K562 (cell line): ENCODE data around the gene ELK4. TPM values are rescaled to one million over a fixed set of nuclear protein-coding genes. Genes with fewer than 3 reads are reported as not detected.

ENCODE experiments used
- ARHGAP35 ChIP-seq: fragments of 450-650 bp; IDR thresholded peaks from 2 replicates; pipeline ENCODE4 v1.6.1; 2018; ENCODE audit not compliant: partially characterized antibody
- BCOR ChIP-seq: fragments of 450-650 bp; IDR thresholded peaks from 2 replicates; pipeline ENCODE4 v1.6.1; 2016
- FOS ChIP-seq: IDR thresholded peaks from 3 replicates; pipeline ENCODE4 v1.6.1; 2011; ENCODE audit not compliant: insufficient read length; ENCODE audit errors: extremely low read depth
- KDM2B ChIP-seq: fragments of 250-450 bp; sonication (Bioruptor Pico); IDR thresholded peaks from 2 replicates; pipeline ENCODE4 v1.8.0; 2021; ENCODE audit warnings: mild to moderate bottlenecking, moderate library complexity
- KDM5B ChIP-seq: fragments of 200-600 bp; sonication (generic); IDR thresholded peaks from 2 replicates; pipeline ENCODE4 v1.6.1; 2012; ENCODE audit warnings: low read depth, mild to moderate bottlenecking, moderate library complexity, low read length, control low read depth, inconsistent platforms; ENCODE audit not compliant: insufficient replicate concordance
- KLF6 ChIP-seq: fragments of 250-450 bp; sonication (Bioruptor Pico); IDR thresholded peaks from 2 replicates; pipeline ENCODE4 v1.4.0; 2020; ENCODE audit warnings: mild to moderate bottlenecking, moderate library complexity, borderline replicate concordance
- MCM7 ChIP-seq, 2 experiments: fragments of 450-650 bp; IDR thresholded peaks; 2 replicates each; pipeline ENCODE4 v1.6.1; 2016 to 2018
- NBN ChIP-seq: fragments of 450-650 bp; IDR thresholded peaks from 2 replicates; pipeline ENCODE4 v1.6.1; 2016; ENCODE audit warnings: low read depth, mild to moderate bottlenecking
- NCOA1 ChIP-seq: fragments of 450-650 bp; IDR thresholded peaks from 2 replicates; pipeline ENCODE4 v1.6.1; 2016; ENCODE audit warnings: low read depth
- NUFIP1 ChIP-seq: fragments of 450-650 bp; IDR thresholded peaks from 2 replicates; pipeline ENCODE4 v1.6.1; 2018; ENCODE audit not compliant: partially characterized antibody
- RBM25 ChIP-seq: fragments of 200-400 bp; formaldehyde crosslinking; IDR thresholded peaks from 2 replicates; pipeline ENCODE4 v1.6.1; 2018; ENCODE audit warnings: low read length, low read depth, moderate library complexity; ENCODE audit not compliant: severe bottlenecking
- SAFB ChIP-seq: fragments of 200-400 bp; formaldehyde crosslinking; IDR thresholded peaks from 2 replicates; pipeline ENCODE4 v1.6.1; 2017; ENCODE audit warnings: low read depth, low read length, borderline replicate concordance
- SIX5 ChIP-seq, 2 experiments: IDR thresholded peaks; 2 replicates each; pipeline ENCODE4 v1.6.1; 2011; ENCODE audit warnings: low read length in 2 of 2, borderline replicate concordance in 1 of 2, low read depth in 1 of 2, mild to moderate bottlenecking in 1 of 2, moderate library complexity in 1 of 2; ENCODE audit not compliant: insufficient read depth in 1 of 2
- SMAD2 ChIP-seq: fragments of 150-350 bp; IDR thresholded peaks from 2 replicates; pipeline ENCODE4 v1.6.1; 2014; ENCODE audit warnings: low read depth, mild to moderate bottlenecking, low read length
- STAG1 ChIP-seq: sonication (generic); formaldehyde crosslinking; IDR thresholded peaks from 2 replicates; pipeline ENCODE4 v1.5.0; 2020; ENCODE audit warnings: missing genetic modification reagents, borderline replicate concordance
- ZKSCAN1 ChIP-seq: fragments of 150-350 bp; IDR thresholded peaks from 2 replicates; pipeline ENCODE4 v1.6.1; 2016; ENCODE audit warnings: low read depth, low read length
- ZNF146 ChIP-seq: IDR thresholded peaks from one replicate; pipeline ENCODE4 v1.6.1; 2018; ENCODE audit warnings: missing compliant biosample characterization; ENCODE audit not compliant: unreplicated experiment
- ZNF311 ChIP-seq: fragments of 250-450 bp; sonication (Bioruptor Pico); IDR thresholded peaks from 2 replicates; pipeline ENCODE4 v1.4.0; 2020; ENCODE audit warnings: mild to moderate bottlenecking, moderate library complexity
- polyA plus RNA-seq, 8 experiments: library from polyadenylated mRNA; depleted of rRNA in 4 of 8; stranded (reverse) in 5 of 8; unstranded in 3 of 8; fragments of >200 nt; fragmentation: Nextera tagmentation in 2 of 8; fragmentation: Illumina TruSeq in 1 of 8; extraction: Ambion mirVana in 2 of 8; extraction: Trizol in 1 of 8; gene quantifications; 2 replicates each; pipeline versions ENCODE4 v1.2.1 to v1.2.3, GENCODE V29; 2011 to 2014; ENCODE audit warnings: inconsistent platforms in 1 of 8, missing spikeins in 1 of 8
- total RNA-seq, 7 experiments: library from RNA; depleted of rRNA in 6 of 7; stranded (reverse); fragments of >200 nt in 6 of 7; fragmentation: Illumina TruSeq in 2 of 7; extraction: Trizol in 2 of 7; gene quantifications; 2 replicates each; pipeline versions ENCODE4 v1.2.1 to v1.2.3, GENCODE V29; 2011 to 2021; ENCODE audit warnings: low replicate concordance in 1 of 7
- TF ChIP-seq, protein P1 (sequence below): fragments of 250-450 bp; sonication (Bioruptor Pico); IDR thresholded peaks from 2 replicates; pipeline ENCODE4 v1.4.0; 2020
- TF ChIP-seq, protein P2 (sequence below): fragments of 450-650 bp; IDR thresholded peaks from 2 replicates; pipeline ENCODE4 v1.7.0; 2016; ENCODE audit warnings: borderline replicate concordance
- TF ChIP-seq, protein P3 (sequence below): fragments of 250-450 bp; sonication (Bioruptor Pico); IDR thresholded peaks from 2 replicates; pipeline ENCODE4 v1.4.0; 2020; ENCODE audit warnings: mild to moderate bottlenecking
- TF ChIP-seq, protein P4 (sequence below), 2 experiments: fragments of 250-450 bp in 1 of 2; fragments of 450-650 bp in 1 of 2; sonication (Bioruptor Pico) in 1 of 2; IDR thresholded peaks; 2 replicates each; pipeline versions ENCODE4 v1.6.1 to v1.8.0; 2016 to 2021; ENCODE audit warnings: mild to moderate bottlenecking in 2 of 2, moderate library complexity in 2 of 2, missing compliant biosample characterization in 1 of 2, missing genetic modification characterization in 1 of 2
- TF ChIP-seq, protein P5 (sequence below): sonication (generic); formaldehyde crosslinking; IDR thresholded peaks from 2 replicates; pipeline ENCODE4 v1.9.0; 2022; ENCODE audit warnings: mild to moderate bottlenecking, missing genetic modification reagents

ELK4 gene
- total and polyA plus RNA-seq, 9 of the 15 experiments (the other 6 are each of a cell fraction or from before 2014, with no cell fraction given): 2.0 to 21.7 (median 9.2) TPM

DNA sequence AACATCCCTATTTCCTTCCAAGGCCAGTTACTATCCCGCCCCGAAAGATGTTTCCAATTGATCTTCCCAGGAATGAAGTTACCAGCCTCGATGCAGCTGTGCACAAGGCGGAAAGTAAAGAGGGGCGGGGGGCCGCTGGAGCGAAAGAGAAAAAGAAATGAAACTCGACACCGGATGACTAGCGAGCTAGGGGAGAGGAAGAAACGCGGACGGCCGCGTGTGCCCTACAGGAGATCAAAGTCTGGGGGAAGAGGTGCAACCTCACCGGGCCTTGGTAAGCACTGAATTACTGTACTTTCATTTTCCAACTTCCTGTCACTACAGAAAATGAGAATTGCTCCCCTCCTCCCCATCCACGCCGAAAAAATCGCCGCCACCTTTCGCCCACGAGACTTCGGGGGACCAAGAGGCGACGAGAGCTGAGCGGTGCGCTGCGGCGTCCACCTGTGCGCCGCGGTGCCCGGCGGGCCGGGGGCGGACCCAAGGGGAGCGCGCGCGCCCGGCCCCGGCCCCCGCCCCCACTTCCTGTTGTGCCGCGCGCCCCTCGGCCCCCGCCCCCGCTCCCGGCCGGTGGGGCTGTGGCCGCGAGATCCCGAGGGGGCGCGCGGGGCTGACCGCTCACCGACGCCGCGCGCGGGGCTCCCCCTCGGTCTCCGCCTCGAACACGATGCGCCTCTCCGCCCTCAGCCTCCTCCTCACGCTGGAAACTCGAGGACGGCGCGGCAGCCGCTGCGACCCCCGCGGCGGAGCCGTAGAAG is 622 bp downstream of the ELK4 start (continued):
- TF ChIP-seq KLF6 (CRISPR knock-in tag): no peak; the same call in 1 of the 2 replicates
- TF ChIP-seq RBM25: peak; percentile 70
- TF ChIP-seq, protein P1, sequence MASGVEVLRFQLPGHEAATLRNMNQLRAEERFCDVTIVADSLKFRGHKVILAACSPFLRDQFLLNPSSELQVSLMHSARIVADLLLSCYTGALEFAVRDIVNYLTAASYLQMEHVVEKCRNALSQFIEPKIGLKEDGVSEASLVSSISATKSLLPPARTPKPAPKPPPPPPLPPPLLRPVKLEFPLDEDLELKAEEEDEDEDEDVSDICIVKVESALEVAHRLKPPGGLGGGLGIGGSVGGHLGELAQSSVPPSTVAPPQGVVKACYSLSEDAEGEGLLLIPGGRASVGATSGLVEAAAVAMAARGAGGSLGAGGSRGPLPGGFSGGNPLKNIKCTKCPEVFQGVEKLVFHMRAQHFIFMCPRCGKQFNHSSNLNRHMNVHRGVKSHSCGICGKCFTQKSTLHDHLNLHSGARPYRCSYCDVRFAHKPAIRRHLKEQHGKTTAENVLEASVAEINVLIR: no peak
- TF ChIP-seq ZNF146 (CRISPR knock-in tag): no peak
- TF ChIP-seq ZNF311 (CRISPR knock-in tag): no peak
- 0 out of 2 replicates have a peak, but pooled peaks have one; percentile 17 for TF ChIP-seq STAG1
- TF ChIP-seq FOS: no peak
- TF ChIP-seq NUFIP1: no peak
- TF ChIP-seq, protein P2, sequence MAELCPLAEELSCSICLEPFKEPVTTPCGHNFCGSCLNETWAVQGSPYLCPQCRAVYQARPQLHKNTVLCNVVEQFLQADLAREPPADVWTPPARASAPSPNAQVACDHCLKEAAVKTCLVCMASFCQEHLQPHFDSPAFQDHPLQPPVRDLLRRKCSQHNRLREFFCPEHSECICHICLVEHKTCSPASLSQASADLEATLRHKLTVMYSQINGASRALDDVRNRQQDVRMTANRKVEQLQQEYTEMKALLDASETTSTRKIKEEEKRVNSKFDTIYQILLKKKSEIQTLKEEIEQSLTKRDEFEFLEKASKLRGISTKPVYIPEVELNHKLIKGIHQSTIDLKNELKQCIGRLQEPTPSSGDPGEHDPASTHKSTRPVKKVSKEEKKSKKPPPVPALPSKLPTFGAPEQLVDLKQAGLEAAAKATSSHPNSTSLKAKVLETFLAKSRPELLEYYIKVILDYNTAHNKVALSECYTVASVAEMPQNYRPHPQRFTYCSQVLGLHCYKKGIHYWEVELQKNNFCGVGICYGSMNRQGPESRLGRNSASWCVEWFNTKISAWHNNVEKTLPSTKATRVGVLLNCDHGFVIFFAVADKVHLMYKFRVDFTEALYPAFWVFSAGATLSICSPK: no peak
- TF ChIP-seq BCOR: peak; percentile 63
- 0 out of 2 replicates have a peak, but pooled peaks have one; percentile 53 for TF ChIP-seq SAFB
- TF ChIP-seq KDM2B: no peak
- no peak for TF ChIP-seq ARHGAP35
- TF ChIP-seq, protein P3, sequence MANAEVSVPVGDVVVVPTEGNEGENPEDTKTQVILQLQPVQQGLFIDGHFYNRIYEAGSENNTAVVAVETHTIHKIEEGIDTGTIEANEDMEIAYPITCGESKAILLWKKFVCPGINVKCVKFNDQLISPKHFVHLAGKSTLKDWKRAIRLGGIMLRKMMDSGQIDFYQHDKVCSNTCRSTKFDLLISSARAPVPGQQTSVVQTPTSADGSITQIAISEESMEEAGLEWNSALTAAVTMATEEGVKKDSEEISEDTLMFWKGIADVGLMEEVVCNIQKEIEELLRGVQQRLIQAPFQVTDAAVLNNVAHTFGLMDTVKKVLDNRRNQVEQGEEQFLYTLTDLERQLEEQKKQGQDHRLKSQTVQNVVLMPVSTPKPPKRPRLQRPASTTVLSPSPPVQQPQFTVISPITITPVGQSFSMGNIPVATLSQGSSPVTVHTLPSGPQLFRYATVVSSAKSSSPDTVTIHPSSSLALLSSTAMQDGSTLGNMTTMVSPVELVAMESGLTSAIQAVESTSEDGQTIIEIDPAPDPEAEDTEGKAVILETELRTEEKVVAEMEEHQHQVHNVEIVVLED (CRISPR knock-in tag): 0 out of 2 replicates have a peak, but pooled peaks have one; percentile 15
- TF ChIP-seq NCOA1: peak; percentile 49; the same call in 1 of the 2 replicates
- no peak for TF ChIP-seq SIX5 (IDR thresholded peaks at IDR 0.05; ENCODE audit: borderline replicate concordance in 1 of 2, insufficient read depth in 1 of 2, low read depth in 1 of 2, low read length in 2 of 2)
- no peak for TF ChIP-seq SMAD2
- TF ChIP-seq, protein P4, sequence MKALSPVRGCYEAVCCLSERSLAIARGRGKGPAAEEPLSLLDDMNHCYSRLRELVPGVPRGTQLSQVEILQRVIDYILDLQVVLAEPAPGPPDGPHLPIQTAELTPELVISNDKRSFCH (CRISPR knock-in tag; IDR thresholded peaks at IDR 0.05): no peak
- TF ChIP-seq, protein P4 (tag; IDR thresholded peaks at IDR 0.05): no peak
- peak; percentile 59 for TF ChIP-seq KDM5B
- TF ChIP-seq, protein P5, sequence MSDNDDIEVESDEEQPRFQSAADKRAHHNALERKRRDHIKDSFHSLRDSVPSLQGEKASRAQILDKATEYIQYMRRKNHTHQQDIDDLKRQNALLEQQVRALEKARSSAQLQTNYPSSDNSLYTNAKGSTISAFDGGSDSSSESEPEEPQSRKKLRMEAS (CRISPR knock-in tag): peak; percentile 73
- TF ChIP-seq ZKSCAN1: no peak
- no peak for TF ChIP-seq MCM7 (IDR thresholded peaks at IDR 0.05)
- peak; percentile 86; the same call in 1 of the 2 replicates for TF ChIP-seq NBN
